GM13976 (cell line): ENCODE data around the gene EPHB4.

ENCODE experiments used
- DNase-seq: peaks from one replicate; pipeline ENCODE4 v3.0.0; 2012; ENCODE audit warnings: low spot score
- in situ Hi-C: fragments of 300-500 bp; cut with MboI; formaldehyde crosslinking; loops from one replicate; pipeline ENCODE4 v1.12.0; 2022; ENCODE audit warnings: low sequenced_read_pairs, mixed read lengths, inconsistent platforms; ENCODE audit not compliant: unreplicated experiment
- TF ChIP-seq, protein P1 (sequence below): IDR thresholded peaks from 2 replicates; pipeline ENCODE4 v1.5.1; 2012; ENCODE audit warnings: borderline replicate concordance, mild to moderate bottlenecking; ENCODE audit not compliant: insufficient read depth; ENCODE audit errors: extremely low read depth, missing control alignments, control extremely low read depth

EPHB4 gene

DNA sequence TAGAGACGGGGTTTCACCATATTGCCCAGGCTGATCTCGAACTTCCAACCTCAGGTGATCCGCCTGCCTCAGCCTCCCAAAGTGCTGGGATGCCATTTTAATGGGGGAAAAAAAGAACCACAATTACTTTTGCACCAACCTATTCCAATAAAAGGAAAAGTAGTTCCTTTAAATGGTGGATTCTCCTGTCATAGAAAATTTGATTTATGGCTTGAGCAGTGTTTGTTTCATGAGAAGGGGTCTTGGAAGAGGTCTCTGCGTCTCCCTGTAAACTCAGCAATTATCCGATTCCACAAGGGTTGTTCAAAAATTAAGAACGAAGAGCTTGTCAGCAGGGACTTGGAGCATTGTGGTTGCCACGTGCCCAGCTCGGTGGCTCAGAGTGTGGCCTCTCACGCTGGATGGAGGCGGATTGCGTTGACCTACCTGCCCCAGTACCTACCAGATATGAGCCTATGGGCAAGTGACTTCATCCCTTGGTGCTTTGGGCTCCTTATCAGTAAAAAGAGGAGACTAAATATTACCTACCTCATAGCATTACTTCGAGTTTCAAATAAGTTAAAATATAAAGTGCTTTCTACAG is 37.0 kb upstream of the EPHB4 start:
- TF ChIP-seq, protein P1, sequence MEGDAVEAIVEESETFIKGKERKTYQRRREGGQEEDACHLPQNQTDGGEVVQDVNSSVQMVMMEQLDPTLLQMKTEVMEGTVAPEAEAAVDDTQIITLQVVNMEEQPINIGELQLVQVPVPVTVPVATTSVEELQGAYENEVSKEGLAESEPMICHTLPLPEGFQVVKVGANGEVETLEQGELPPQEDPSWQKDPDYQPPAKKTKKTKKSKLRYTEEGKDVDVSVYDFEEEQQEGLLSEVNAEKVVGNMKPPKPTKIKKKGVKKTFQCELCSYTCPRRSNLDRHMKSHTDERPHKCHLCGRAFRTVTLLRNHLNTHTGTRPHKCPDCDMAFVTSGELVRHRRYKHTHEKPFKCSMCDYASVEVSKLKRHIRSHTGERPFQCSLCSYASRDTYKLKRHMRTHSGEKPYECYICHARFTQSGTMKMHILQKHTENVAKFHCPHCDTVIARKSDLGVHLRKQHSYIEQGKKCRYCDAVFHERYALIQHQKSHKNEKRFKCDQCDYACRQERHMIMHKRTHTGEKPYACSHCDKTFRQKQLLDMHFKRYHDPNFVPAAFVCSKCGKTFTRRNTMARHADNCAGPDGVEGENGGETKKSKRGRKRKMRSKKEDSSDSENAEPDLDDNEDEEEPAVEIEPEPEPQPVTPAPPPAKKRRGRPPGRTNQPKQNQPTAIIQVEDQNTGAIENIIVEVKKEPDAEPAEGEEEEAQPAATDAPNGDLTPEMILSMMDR, result no peak
- in situ Hi-C loops, result loop anchor here (25.0 kb wide), 1 partner anchor 402 kb away; the partner anchor contains the start of gene SPACDR
- no peak for DNase-seq

DNA sequence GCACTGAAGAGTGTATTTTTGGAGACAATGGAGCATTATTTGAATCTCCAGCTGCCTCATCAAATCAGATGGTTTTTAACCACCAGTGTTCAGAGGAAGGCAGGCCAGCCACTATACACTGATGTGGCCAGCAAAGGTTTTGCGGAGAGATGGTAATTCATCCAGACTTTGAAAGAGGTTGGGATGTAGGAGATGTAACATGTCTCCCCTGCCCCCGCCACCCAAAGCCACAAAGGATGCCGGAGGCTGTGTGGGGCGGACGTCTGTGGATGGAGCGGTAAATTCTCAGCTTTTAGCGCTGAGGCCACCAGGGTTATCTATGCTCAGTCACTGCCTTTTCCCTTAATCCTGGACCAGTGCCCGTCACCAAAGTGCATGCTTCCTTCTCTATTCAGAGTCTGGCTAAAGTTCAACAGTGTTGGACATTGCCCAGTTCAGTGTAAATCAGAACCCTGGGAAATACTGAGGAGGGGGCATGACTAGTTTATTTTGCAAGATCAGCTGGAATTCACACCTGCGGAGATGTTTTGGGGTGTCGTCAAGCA is 36.2 kb upstream of the EPHB4 start:
- DNase-seq, result no peak
- TF ChIP-seq, protein P1, result no peak
- in situ Hi-C loops, result loop anchor here (25.0 kb wide), 1 partner anchor 401 kb away; the partner anchor contains the start of gene SPACDR

DNA sequence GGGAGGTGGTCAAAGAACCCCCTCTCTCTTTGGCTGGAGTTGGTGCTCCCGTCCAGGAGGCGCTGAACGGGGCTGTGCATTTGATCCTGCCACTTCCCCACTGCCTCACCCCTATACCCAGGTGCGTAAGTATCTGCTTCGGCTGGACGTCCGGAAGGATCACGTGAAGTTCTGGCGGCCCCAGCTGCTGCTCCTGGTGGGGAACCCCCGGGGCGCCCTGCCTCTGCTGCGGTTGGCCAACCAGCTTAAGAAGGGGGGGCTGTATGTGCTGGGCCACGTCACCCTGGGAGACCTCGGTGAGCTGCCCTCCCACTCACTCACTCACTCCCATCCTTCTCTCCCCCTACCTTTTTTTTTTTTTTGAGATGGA is 34.3 kb upstream of the EPHB4 start:
- no peak for DNase-seq
- in situ Hi-C loops, result loop anchor here (25.0 kb wide), 1 partner anchor 399 kb away; the partner anchor contains the start of gene SPACDR
- TF ChIP-seq, protein P1, result no peak

DNA sequence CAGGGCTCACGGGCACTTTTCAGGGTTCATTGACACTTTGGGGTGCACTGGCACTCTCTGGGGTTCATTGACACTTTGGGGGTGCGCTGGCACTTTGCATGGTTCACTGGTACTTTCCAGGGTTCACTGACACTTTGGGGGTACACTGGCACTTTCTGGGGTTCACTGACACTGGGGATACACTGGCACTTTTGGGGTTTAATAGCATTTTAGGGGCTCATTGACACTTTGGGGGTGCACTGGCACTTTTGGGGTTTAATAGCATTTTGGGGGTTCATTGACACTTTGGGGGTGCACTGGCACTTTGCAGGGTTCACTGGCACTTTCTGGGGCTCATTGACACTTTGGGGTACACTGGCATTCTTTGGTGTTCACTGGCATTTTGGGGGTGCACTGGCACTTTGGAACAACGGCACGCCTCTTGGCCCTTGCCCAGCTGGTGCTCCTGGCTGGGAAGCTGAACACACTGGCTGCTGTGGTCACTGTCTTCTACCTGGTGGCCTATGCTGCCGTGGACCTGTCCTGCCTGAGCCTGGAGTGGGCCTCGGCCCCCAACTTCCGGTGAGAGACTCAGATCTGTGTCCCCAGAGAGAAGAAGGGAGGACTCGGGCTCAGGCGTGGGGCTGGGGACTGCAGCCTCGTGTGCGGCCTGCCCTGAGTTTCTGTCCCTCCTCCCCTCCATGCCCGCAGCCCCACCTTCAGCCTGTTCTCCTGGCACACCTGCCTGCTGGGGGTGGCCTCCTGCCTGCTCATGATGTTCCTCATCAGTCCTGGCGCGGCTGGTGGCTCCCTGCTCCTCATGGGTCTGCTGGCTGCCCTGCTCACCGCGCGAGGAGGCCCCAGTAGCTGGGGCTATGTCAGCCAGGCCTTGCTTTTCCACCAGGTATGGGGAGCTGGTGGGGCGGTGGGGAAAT is 33.6 kb upstream of the EPHB4 start:
- TF ChIP-seq, protein P1, result no peak
- no peak for DNase-seq
- in situ Hi-C loops, result loop anchor here (25.0 kb wide), 1 partner anchor 399 kb away; the partner anchor contains the start of gene SPACDR

DNA sequence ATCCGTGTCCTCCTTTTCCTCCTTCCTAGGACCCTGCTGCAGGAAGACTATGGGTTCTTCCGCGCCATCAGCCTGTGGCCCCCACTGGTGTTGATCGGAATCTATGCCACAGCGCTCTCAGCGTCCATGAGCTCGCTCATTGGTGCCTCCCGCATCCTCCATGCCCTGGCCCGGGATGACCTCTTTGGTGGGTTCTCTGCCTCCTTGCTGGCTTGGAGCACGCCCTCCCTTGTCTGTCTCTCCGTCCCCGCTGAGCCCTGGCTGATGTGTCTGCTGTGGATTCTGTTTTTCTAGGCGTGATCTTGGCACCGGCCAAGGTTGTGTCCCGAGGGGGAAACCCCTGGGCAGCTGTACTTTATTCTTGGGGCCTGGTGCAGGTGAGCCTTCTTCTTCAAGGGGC is 32.5 kb upstream of the EPHB4 start:
- in situ Hi-C loops, result loop anchor here (25.0 kb wide), 1 partner anchor 398 kb away; the partner anchor contains the start of gene SPACDR
- DNase-seq, result no peak
- TF ChIP-seq, protein P1, result no peak

DNA sequence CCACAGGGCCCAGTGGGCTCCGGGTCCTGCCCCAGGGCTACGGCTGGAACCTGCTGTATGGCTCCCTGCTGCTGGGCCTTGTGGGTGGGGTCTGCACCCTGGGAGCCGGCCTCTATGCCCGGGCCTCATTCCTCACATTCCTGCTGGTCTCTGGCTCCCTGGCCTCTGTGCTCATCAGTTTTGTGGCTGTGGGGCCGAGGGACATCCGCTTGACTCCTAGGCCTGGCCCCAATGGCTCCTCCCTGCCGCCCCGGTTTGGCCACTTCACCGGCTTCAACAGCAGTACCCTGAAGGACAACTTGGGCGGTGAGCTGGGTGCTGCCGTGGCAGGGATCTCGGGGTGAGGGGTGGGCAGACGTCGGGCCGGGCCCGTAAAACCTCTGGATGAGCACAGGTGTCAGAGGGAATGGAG is 29.6 kb upstream of the EPHB4 start:
- DNase-seq, result no peak
- TF ChIP-seq, protein P1, result no peak
- in situ Hi-C loops, result loop anchor here (25.0 kb wide), 1 partner anchor 395 kb away; the partner anchor contains the start of gene SPACDR
